GM12801 (cell line): ENCODE data around the gene MEI1.

ENCODE experiments used
- TF ChIP-seq, protein P1 (sequence below): IDR thresholded peaks from one replicate; pipeline ENCODE4 v1.5.1; 2011; ENCODE audit warnings: control low read depth; ENCODE audit not compliant: insufficient read length; ENCODE audit errors: extremely low read depth

Gene MEI1

GRCh38 chr22:41659941-41660340 is 39.4 kb upstream of the MEI1 start:
- TF ChIP-seq, protein P1, sequence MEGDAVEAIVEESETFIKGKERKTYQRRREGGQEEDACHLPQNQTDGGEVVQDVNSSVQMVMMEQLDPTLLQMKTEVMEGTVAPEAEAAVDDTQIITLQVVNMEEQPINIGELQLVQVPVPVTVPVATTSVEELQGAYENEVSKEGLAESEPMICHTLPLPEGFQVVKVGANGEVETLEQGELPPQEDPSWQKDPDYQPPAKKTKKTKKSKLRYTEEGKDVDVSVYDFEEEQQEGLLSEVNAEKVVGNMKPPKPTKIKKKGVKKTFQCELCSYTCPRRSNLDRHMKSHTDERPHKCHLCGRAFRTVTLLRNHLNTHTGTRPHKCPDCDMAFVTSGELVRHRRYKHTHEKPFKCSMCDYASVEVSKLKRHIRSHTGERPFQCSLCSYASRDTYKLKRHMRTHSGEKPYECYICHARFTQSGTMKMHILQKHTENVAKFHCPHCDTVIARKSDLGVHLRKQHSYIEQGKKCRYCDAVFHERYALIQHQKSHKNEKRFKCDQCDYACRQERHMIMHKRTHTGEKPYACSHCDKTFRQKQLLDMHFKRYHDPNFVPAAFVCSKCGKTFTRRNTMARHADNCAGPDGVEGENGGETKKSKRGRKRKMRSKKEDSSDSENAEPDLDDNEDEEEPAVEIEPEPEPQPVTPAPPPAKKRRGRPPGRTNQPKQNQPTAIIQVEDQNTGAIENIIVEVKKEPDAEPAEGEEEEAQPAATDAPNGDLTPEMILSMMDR = no peak

DNA sequence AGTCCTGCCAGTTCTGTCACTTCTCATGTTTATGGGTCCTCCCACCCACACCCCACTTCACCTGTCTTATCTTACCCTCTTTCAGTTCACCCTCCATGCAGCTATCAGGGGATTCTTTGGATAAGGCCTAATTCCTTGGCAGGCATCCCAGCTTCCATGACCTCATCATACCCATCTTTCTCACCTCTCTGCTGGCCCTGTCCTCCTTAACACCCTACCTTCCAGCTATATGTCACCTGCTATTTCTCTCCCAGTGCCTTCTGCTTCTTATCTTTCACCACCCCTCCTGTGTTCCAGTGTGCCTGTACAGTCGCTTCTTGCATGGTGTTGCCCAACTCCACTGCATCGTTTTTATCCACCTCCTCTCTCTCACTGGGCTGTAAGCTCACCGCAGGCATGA is 38.9 kb upstream of the MEI1 start:
- TF ChIP-seq, protein P1 = no peak

GRCh38 chr22:41661088-41661487 is 38.2 kb upstream of the MEI1 start:
- TF ChIP-seq, protein P1 = no peak

- TF ChIP-seq, protein P1 = no peak
Measured at GRCh38 chr22:41661713-41662112, 37.6 kb upstream of the MEI1 start.

DNA sequence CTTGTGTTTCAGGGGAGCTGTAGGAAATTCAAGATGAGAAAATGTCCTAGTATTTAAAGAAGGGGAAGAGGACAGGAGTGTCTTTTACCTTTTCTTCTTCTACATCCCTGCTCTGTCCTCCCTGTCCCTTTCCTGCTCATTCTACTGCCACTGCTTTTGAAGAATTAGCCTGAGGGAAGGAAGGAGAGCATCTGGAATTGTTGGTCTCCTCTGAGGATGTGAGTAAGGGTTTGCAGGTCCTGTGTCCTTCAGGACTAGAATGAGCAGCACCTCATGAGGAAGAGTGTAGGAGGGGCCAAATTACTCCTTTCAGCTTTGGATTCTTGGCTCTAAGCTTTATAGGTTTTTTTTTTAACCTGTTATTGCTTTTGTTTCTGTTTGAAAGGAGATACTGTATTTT is 34.8 kb upstream of the MEI1 start:
- TF ChIP-seq, protein P1 = no peak

- TF ChIP-seq, protein P1 = no peak
Measured at GRCh38 chr22:41664951-41665350, 34.4 kb upstream of the MEI1 start.

- TF ChIP-seq, protein P1 = no peak
Measured at GRCh38 chr22:41668971-41669911, 30.1 kb upstream of the MEI1 start.
